Measurements from ENCODE around the gene MED12L.

- TF ChIP-seq CTCF (IDR thresholded peaks at IDR 0.05) (no peak), EP300 (IDR thresholded peaks at IDR 0.05) (no peak), POLR2A (IDR thresholded peaks at IDR 0.05) (no peak), POLR2AphosphoS5 (IDR thresholded peaks at IDR 0.05) (no peak)
Observed at GRCh38 chr3:151205482-151205881, 120.0 kb downstream of the MED12L start.

All from gastroesophageal sphincter (tissue), 3 donors.